Limb (tissue), 2 donors: Measurements from ENCODE around the gene MSI2.

Experiments
- DNase-seq, 2 donors: peaks; one replicate each; pipeline ENCODE4 v3.0.0-alpha.2; 2016; ENCODE audit errors: extremely low spot score in 2 of 2

MSI2 gene

GRCh38 chr17:57536789-57537523 is 280.6 kb downstream of the MSI2 start:
- DNase-seq: no peak

- DNase-seq: no peak
Measured at GRCh38 chr17:57537524-57538410, 281.4 kb downstream of the MSI2 start.

- no peak for DNase-seq
Measured at GRCh38 chr17:57538736-57539456, 282.6 kb downstream of the MSI2 start.

- no peak for DNase-seq
Measured at GRCh38 chr17:57539529-57540301, 283.4 kb downstream of the MSI2 start.

- no peak for DNase-seq
Measured at GRCh38 chr17:57540596-57540995, 284.3 kb downstream of the MSI2 start.

- no peak for DNase-seq
Measured at GRCh38 chr17:57541049-57541448, 284.7 kb downstream of the MSI2 start.

GRCh38 chr17:57541472-57542394 is 285.4 kb downstream of the MSI2 start:
- DNase-seq: no peak

GRCh38 chr17:57542510-57542909 is 286.2 kb downstream of the MSI2 start:
- DNase-seq: no peak

- no peak for DNase-seq
Measured at GRCh38 chr17:57543230-57543629, 286.9 kb downstream of the MSI2 start.

GRCh38 chr17:57544401-57544800 is 288.1 kb downstream of the MSI2 start:
- DNase-seq: no peak

GRCh38 chr17:57544834-57545463 is 288.6 kb downstream of the MSI2 start:
- DNase-seq: no peak

- DNase-seq: no peak
Measured at GRCh38 chr17:57545731-57546342, 289.5 kb downstream of the MSI2 start.

GRCh38 chr17:57548421-57549410 is 292.4 kb downstream of the MSI2 start:
- DNase-seq: no peak

- DNase-seq: no peak
Measured at GRCh38 chr17:57549468-57549867, 293.1 kb downstream of the MSI2 start.

- DNase-seq: no peak
Measured at GRCh38 chr17:57550016-57550415, 293.7 kb downstream of the MSI2 start.

- DNase-seq: no peak
Measured at GRCh38 chr17:57550668-57551315, 294.5 kb downstream of the MSI2 start.

GRCh38 chr17:57551321-57552079 is 295.2 kb downstream of the MSI2 start:
- DNase-seq: no peak
